ENCODE results near the gene LIMCH1. TPM values are rescaled to one million over a fixed set of nuclear protein-coding genes. Genes with fewer than 3 reads are reported as not detected.

LIMCH1 gene
- total RNA-seq, 3 donors from 2014 or later (not counting 1 experiment from before 2014, with no cell fraction given) = 0.05 TPM; not detected in 2

DNA sequence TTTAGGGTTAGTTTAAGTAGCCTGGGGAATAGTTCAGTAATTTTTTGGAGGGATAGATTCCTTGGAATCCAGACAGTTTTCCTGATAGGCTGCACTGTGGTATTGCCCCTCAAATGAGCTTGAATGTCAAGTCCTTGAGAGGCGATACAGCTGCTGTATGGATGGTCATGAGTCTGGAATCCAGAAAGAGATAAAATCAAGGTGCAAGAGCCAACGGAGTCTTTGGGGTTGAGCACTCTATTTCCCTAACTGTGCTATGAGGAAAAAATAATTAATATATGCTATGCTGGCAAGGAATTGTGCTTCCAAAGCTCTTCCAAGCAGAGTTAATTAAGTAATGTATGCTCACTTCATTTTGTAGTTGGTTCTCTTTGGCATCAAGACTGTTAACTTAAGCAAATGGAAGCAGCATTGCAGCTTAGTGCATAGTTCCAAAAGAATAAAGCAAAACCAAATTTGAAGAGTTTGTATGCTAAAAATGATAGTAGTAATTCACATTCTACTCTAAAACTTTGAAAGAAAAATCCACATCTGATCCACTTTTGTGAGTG lies 48.8 kb downstream of the LIMCH1 start:
- Histone ChIP-seq H3K4me3 (ENCODE audit: low read length) (no peak overlapping the region), H3K27me3 (ENCODE audit: control insufficient read depth, insufficient read depth, low read length) (no peaks in the 10 kb centered on the region), H3K27ac (ENCODE audit: low read length) (no peak overlapping the region), H3K4me1 (ENCODE audit: control insufficient read depth, insufficient read depth, low read length) (no peaks in the 10 kb centered on the region), H3K9me3 (ENCODE audit: control insufficient read depth, insufficient read depth, low read length) (no peaks in the 10 kb centered on the region), H3K36me3 (ENCODE audit: control insufficient read depth, insufficient read depth, low read length) (no peaks in the 10 kb centered on the region)
- WGBS (ENCODE audit: insufficient coverage) = 93% methylated on average over 2 of the region's 2 CpGs
- no peak for DNase-seq
- intact Hi-C loops (cut with micrococcal nuclease) = no loop called here
- no peak for ATAC-seq
- no peak overlapping the region for H3K27ac Mint-ChIP-seq
- TF ChIP-seq CTCF (IDR thresholded peaks at IDR 0.05) = no peak
- no peaks in the 10 kb centered on the region for H3K36me3 Mint-ChIP-seq
- H3K27me3 Mint-ChIP-seq (ENCODE audit: low read depth in 2 of 2) = peaks cover 0 to 2% of the 10 kb centered on the region in 2 donors
- no peaks in the 10 kb centered on the region for H3K4me1 Mint-ChIP-seq
- H3K4me3 Mint-ChIP-seq = no peak overlapping the region
- H3K9me3 Mint-ChIP-seq = peaks cover 8 to 12% of the 10 kb centered on the region in 2 donors

GRCh38 chr4:41587286-41587685 lies 49.3 kb downstream of the LIMCH1 start:
- Mint-ChIP-seq H3K4me3 (no peak overlapping the region), H3K36me3 (no peaks in the 10 kb centered on the region), H3K9me3 (peaks cover 8 to 12% of the 10 kb centered on the region in 2 donors), H3K27me3 (ENCODE audit: low read depth in 2 of 2) (peaks cover 0 to 2% of the 10 kb centered on the region in 2 donors), H3K4me1 (no peaks in the 10 kb centered on the region), H3K27ac (no peak overlapping the region)
- no peak for DNase-seq
- intact Hi-C loops (cut with micrococcal nuclease) = no loop called here
- Histone ChIP-seq H3K4me1 (ENCODE audit: control insufficient read depth, insufficient read depth, low read length) (no peaks in the 10 kb centered on the region), H3K27ac (ENCODE audit: low read length) (no peak overlapping the region), H3K9me3 (ENCODE audit: control insufficient read depth, insufficient read depth, low read length) (no peaks in the 10 kb centered on the region), H3K4me3 (ENCODE audit: low read length) (no peak overlapping the region), H3K36me3 (ENCODE audit: control insufficient read depth, insufficient read depth, low read length) (no peaks in the 10 kb centered on the region), H3K27me3 (ENCODE audit: control insufficient read depth, insufficient read depth, low read length) (no peaks in the 10 kb centered on the region)
- no peak for TF ChIP-seq CTCF (IDR thresholded peaks at IDR 0.05)
- WGBS (ENCODE audit: insufficient coverage) = 89% methylated on average over 3 of the region's 3 CpGs
- ATAC-seq = no peak

DNA sequence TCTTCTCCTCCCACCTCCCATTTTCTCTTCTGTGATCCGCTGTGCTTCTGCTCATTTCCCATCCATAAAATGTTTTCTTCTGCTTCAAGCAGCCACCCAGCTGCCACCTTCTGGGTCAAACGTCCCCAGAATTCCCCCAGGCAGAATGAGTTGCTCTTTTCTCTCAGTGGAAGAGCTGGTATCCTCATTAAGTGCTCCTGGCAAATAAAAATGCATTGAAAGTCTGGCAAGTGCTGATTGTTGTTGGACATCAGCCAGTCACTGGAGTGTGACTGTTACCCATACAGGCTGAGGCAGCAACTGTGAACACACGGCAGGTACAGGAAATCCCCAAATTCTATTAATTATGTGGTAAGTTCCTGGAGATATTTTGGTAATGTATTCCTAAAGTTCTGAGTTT lies 52.6 kb downstream of the LIMCH1 start:
- WGBS (ENCODE audit: insufficient coverage) = 52% methylated on average over 2 of the region's 3 CpGs
- H3K27ac ChIP-seq (ENCODE audit: low read length) = no peak overlapping the region
- H3K27ac Mint-ChIP-seq = no peak overlapping the region
- peaks cover 0 to 4% of the 10 kb centered on the region in 2 donors for H3K27me3 Mint-ChIP-seq (ENCODE audit: low read depth in 2 of 2)
- intact Hi-C loops (cut with micrococcal nuclease) = no loop called here
- peaks cover 6 to 7% of the 10 kb centered on the region in 2 donors for H3K9me3 Mint-ChIP-seq
- DNase-seq (no peak), ATAC-seq (no peak)
- H3K4me3 ChIP-seq (ENCODE audit: low read length) = no peak overlapping the region
- no peaks in the 10 kb centered on the region for H3K4me1 ChIP-seq (ENCODE audit: control insufficient read depth, insufficient read depth, low read length)
- H3K36me3 Mint-ChIP-seq = no peaks in the 10 kb centered on the region
- no peak overlapping the region for H3K4me3 Mint-ChIP-seq
- H3K27me3 ChIP-seq (ENCODE audit: control insufficient read depth, insufficient read depth, low read length) = no peaks in the 10 kb centered on the region
- H3K4me1 Mint-ChIP-seq = no peaks in the 10 kb centered on the region
- H3K36me3 ChIP-seq (ENCODE audit: control insufficient read depth, insufficient read depth, low read length) = no peaks in the 10 kb centered on the region
- H3K9me3 ChIP-seq (ENCODE audit: control insufficient read depth, insufficient read depth, low read length) = no peaks in the 10 kb centered on the region
- no peak for TF ChIP-seq CTCF (IDR thresholded peaks at IDR 0.05)

GRCh38 chr4:41594432-41594831 lies 56.5 kb downstream of the LIMCH1 start:
- intact Hi-C loops (cut with micrococcal nuclease) = no loop called here
- H3K27me3 ChIP-seq (ENCODE audit: control insufficient read depth, insufficient read depth, low read length) = no peaks in the 10 kb centered on the region
- no peak overlapping the region for H3K4me3 ChIP-seq (ENCODE audit: low read length)
- H3K27ac ChIP-seq (ENCODE audit: low read length) = no peak overlapping the region
- Mint-ChIP-seq H3K4me1 (no peaks in the 10 kb centered on the region), H3K4me3 (no peak overlapping the region), H3K36me3 (no peaks in the 10 kb centered on the region), H3K27me3 (ENCODE audit: low read depth in 2 of 2) (peaks cover 0 to 4% of the 10 kb centered on the region in 2 donors), H3K9me3 (peaks cover 3 to 7% of the 10 kb centered on the region in 2 donors), H3K27ac (no peak overlapping the region)
- no peak for ATAC-seq
- 93% methylated on average over 3 of the region's 3 CpGs for WGBS (ENCODE audit: insufficient coverage)
- H3K9me3 ChIP-seq (ENCODE audit: control insufficient read depth, insufficient read depth, low read length) = no peaks in the 10 kb centered on the region
- DNase-seq = no peak
- TF ChIP-seq CTCF (IDR thresholded peaks at IDR 0.05) = no peak
- no peaks in the 10 kb centered on the region for H3K4me1 ChIP-seq (ENCODE audit: control insufficient read depth, insufficient read depth, low read length)
- H3K36me3 ChIP-seq (ENCODE audit: control insufficient read depth, insufficient read depth, low read length) = no peaks in the 10 kb centered on the region
